ENCODE results near the gene ANKRD44.

The ANKRD44 gene

GRCh38 chr2:197145471-197146056 lies 165.0 kb downstream of the ANKRD44 start:
- no peak for DNase-seq (ENCODE audit: low read depth in 3 of 3)

- no peak for DNase-seq (ENCODE audit: low read depth in 3 of 3)
These were observed 166.4 kb downstream of the ANKRD44 start for GRCh38 chr2:197144183-197144582.

- no peak for DNase-seq (ENCODE audit: low read depth in 3 of 3)
These were observed 168.7 kb downstream of the ANKRD44 start for GRCh38 chr2:197141702-197142473.

- DNase-seq (ENCODE audit: low read depth in 3 of 3): no peak
These were observed 170.5 kb downstream of the ANKRD44 start for GRCh38 chr2:197140045-197140444.

GRCh38 chr2:197138506-197138905 lies 172.1 kb downstream of the ANKRD44 start:
- no peak for DNase-seq (ENCODE audit: low read depth in 3 of 3)

- no peak for DNase-seq (ENCODE audit: low read depth in 3 of 3)
These were observed 172.6 kb downstream of the ANKRD44 start for GRCh38 chr2:197137826-197138477.

GRCh38 chr2:197137231-197137630 lies 173.3 kb downstream of the ANKRD44 start:
- DNase-seq (ENCODE audit: low read depth in 3 of 3): no peak

GRCh38 chr2:197136452-197136851 lies 174.1 kb downstream of the ANKRD44 start:
- DNase-seq (ENCODE audit: low read depth in 3 of 3): no peak

- no peak for DNase-seq (ENCODE audit: low read depth in 3 of 3)
These were observed 174.8 kb downstream of the ANKRD44 start for GRCh38 chr2:197135806-197136205.

GRCh38 chr2:197134206-197134605 lies 176.4 kb downstream of the ANKRD44 start:
- no peak for DNase-seq (ENCODE audit: low read depth in 3 of 3)

- DNase-seq (ENCODE audit: low read depth in 3 of 3): no peak
These were observed 179.1 kb downstream of the ANKRD44 start for GRCh38 chr2:197131558-197131855.

- no peak for DNase-seq (ENCODE audit: low read depth in 3 of 3)
These were observed 180.3 kb downstream of the ANKRD44 start for GRCh38 chr2:197130318-197130717.

GRCh38 chr2:197128897-197129296 lies 181.7 kb downstream of the ANKRD44 start:
- DNase-seq (ENCODE audit: low read depth in 3 of 3): no peak

GRCh38 chr2:197128126-197128525 lies 182.5 kb downstream of the ANKRD44 start:
- no peak for DNase-seq (ENCODE audit: low read depth in 3 of 3)

GRCh38 chr2:197126630-197127352 lies 183.8 kb downstream of the ANKRD44 start:
- no peak for DNase-seq (ENCODE audit: low read depth in 3 of 3)

GRCh38 chr2:197124639-197125390 lies 185.8 kb downstream of the ANKRD44 start:
- no peak for DNase-seq (ENCODE audit: low read depth in 3 of 3)

GRCh38 chr2:197122821-197123220 lies 187.8 kb downstream of the ANKRD44 start:
- DNase-seq (ENCODE audit: low read depth in 3 of 3): no peak

GRCh38 chr2:197121756-197122385 lies 188.7 kb downstream of the ANKRD44 start:
- no peak for DNase-seq (ENCODE audit: low read depth in 3 of 3)

GRCh38 chr2:197121255-197121654 lies 189.3 kb downstream of the ANKRD44 start:
- no peak for DNase-seq (ENCODE audit: low read depth in 3 of 3)

GRCh38 chr2:197116306-197116879 lies 194.2 kb downstream of the ANKRD44 start:
- DNase-seq (ENCODE audit: low read depth in 3 of 3): no peak

GRCh38 chr2:197115325-197115724 lies 195.3 kb downstream of the ANKRD44 start:
- DNase-seq (ENCODE audit: low read depth in 3 of 3): no peak

Measured in stimulated activated CD4-positive, alpha-beta T cell treated with anti-CD3 and anti-CD28 coated beads, TNF-alpha, amount 100 ng/mL, for 48 hours (primary cell).